Vagina (tissue), 2 donors: ENCODE results near the gene NAGPA. TPM values are rescaled to one million over a fixed set of nuclear protein-coding genes. Genes with fewer than 3 reads are reported as not detected.
"Not testable (repeated sequence)": the region's sequence is repeated elsewhere in the genome, so short reads cannot be mapped to it uniquely, and the experiment has no call there.

Experiments
- DNase-seq, 2 donors: peaks; one replicate each; pipeline ENCODE4 v3.0.0-alpha.2; 2017; ENCODE audit errors: extremely low spot score in 2 of 2
- H3K27ac ChIP-seq: fragments of 200-600 bp; sonication (generic); one replicate; pipeline ENCODE4 v1.5.1; 2019
- H3K27me3 ChIP-seq: fragments of 200-600 bp; sonication (generic); one replicate; pipeline ENCODE4 v1.5.1; 2019
- H3K36me3 ChIP-seq, 2 donors: fragments of 200-600 bp; sonication (generic); one replicate each; pipeline ENCODE4 v1.5.1; 2017 to 2019
- H3K4me1 ChIP-seq: fragments of 200-600 bp; sonication (generic); one replicate; pipeline ENCODE4 v1.5.1; 2019
- H3K4me3 ChIP-seq, 2 donors: fragments of 200-600 bp; sonication (generic); 1 replicate in 1 of 2; 2 replicates in 1 of 2; pipeline ENCODE4 v1.5.1; 2016 to 2019
- H3K9me3 ChIP-seq: fragments of 200-600 bp; sonication (generic); one replicate; pipeline ENCODE4 v1.5.1; 2019
- CTCF ChIP-seq, 3 experiments: fragments of 450-650 bp in 2 of 3; fragments of 200-600 bp in 1 of 3; sonication (generic) in 1 of 3; IDR thresholded peaks; one replicate each; pipeline ENCODE4 v1.5.1; 2017 to 2019; ENCODE audit warnings: antibody characterized with exemption in 3 of 3, mild to moderate bottlenecking in 2 of 3, moderate library complexity in 2 of 3
- POLR2A ChIP-seq, 2 donors: fragments of 450-650 bp; IDR thresholded peaks; one replicate each; pipeline ENCODE4 v1.6.1; 2017; ENCODE audit warnings: antibody characterized with exemption in 2 of 2, mild to moderate bottlenecking in 2 of 2, moderate library complexity in 2 of 2
- POLR2AphosphoS5 ChIP-seq, 2 donors: sonication (generic); formaldehyde crosslinking; IDR thresholded peaks; one replicate each; pipeline ENCODE4 v1.9.0; 2017; ENCODE audit warnings: antibody characterized with exemption in 2 of 2, mild to moderate bottlenecking in 2 of 2, low read depth in 1 of 2; ENCODE audit not compliant: insufficient read depth in 1 of 2
- intact Hi-C: fragments of 100-400 bp; cut with DNase I; formaldehyde crosslinking; loops from one replicate; pipeline ENCODE4 v1.15.1; 2023
- total RNA-seq: library from RNA; depleted of rRNA; stranded (reverse); fragments of >200 nt; gene quantifications from one replicate; pipeline ENCODE4 v1.2.3, GENCODE V29; 2016

NAGPA gene
- total RNA-seq, 1 donor from 2014 or later, result 9.8 TPM

GRCh38 chr16:5046914-5047313, 13.2 kb upstream of the NAGPA start:
- intact Hi-C loops, result no loop called here
- TF ChIP-seq POLR2AphosphoS5 (IDR thresholded peaks at IDR 0.05; ENCODE audit: insufficient read depth in 1 of 2, low read depth in 1 of 2) (no peak), POLR2A (IDR thresholded peaks at IDR 0.05) (no peak), CTCF (IDR thresholded peaks at IDR 0.05) (no peak)
- H3K36me3 ChIP-seq, result no peaks in the 10 kb centered on the region
- H3K27me3 ChIP-seq, result no peaks in the 10 kb centered on the region
- DNase-seq, result no peak
- H3K4me3 ChIP-seq, result no peak overlapping the region
- no peak overlapping the region for H3K27ac ChIP-seq
- H3K9me3 ChIP-seq, result no peaks in the 10 kb centered on the region
- no peaks in the 10 kb centered on the region for H3K4me1 ChIP-seq

GRCh38 chr16:5045499-5046115, 11.9 kb upstream of the NAGPA start:
- Histone ChIP-seq H3K4me1 (no peaks in the 10 kb centered on the region), H3K36me3 (no peaks in the 10 kb centered on the region), H3K27me3 (no peaks in the 10 kb centered on the region), H3K27ac (no peak overlapping the region), H3K9me3 (no peaks in the 10 kb centered on the region), H3K4me3 (no peak overlapping the region)
- intact Hi-C loops, result no loop called here
- DNase-seq, result no peak
- TF ChIP-seq CTCF (IDR thresholded peaks at IDR 0.05) (no peak), POLR2AphosphoS5 (IDR thresholded peaks at IDR 0.05; ENCODE audit: insufficient read depth in 1 of 2, low read depth in 1 of 2) (no peak), POLR2A (IDR thresholded peaks at IDR 0.05) (no peak)

- intact Hi-C loops, DNase-seq, H3K27me3 ChIP-seq, H3K4me3 ChIP-seq, H3K4me1 ChIP-seq, H3K9me3 ChIP-seq, H3K36me3 ChIP-seq, H3K27ac ChIP-seq: not testable (repeated sequence)
These were observed 10.8 kb upstream of the NAGPA start for GRCh38 chr16:5044581-5044980.

- no peaks in the 10 kb centered on the region for H3K27me3 ChIP-seq
- H3K4me1 ChIP-seq, result no peaks in the 10 kb centered on the region
- intact Hi-C loops, result no loop called here
- peak in 1 of 2 donors; percentile 94 for DNase-seq
- no peaks in the 10 kb centered on the region for H3K36me3 ChIP-seq
- TF ChIP-seq POLR2A (IDR thresholded peaks at IDR 0.05) (no peak), POLR2AphosphoS5 (IDR thresholded peaks at IDR 0.05; ENCODE audit: insufficient read depth in 1 of 2, low read depth in 1 of 2) (no peak), CTCF (IDR thresholded peaks at IDR 0.05) (no peak)
- H3K27ac ChIP-seq, result no peak overlapping the region
- no peaks in the 10 kb centered on the region for H3K9me3 ChIP-seq
- H3K4me3 ChIP-seq, result no peak overlapping the region
These were observed 10.3 kb upstream of the NAGPA start for GRCh38 chr16:5044011-5044540.

GRCh38 chr16:5042574-5043171, 8.9 kb upstream of the NAGPA start:
- no peak overlapping the region for H3K4me3 ChIP-seq
- no peaks in the 10 kb centered on the region for H3K4me1 ChIP-seq
- no peaks in the 10 kb centered on the region for H3K36me3 ChIP-seq
- H3K27me3 ChIP-seq, result no peaks in the 10 kb centered on the region
- H3K9me3 ChIP-seq, result no peaks in the 10 kb centered on the region
- intact Hi-C loops, result no loop called here
- TF ChIP-seq POLR2AphosphoS5 (IDR thresholded peaks at IDR 0.05; ENCODE audit: insufficient read depth in 1 of 2, low read depth in 1 of 2) (no peak), POLR2A (IDR thresholded peaks at IDR 0.05) (no peak)
- no peak for DNase-seq
- H3K27ac ChIP-seq, result no peak overlapping the region

- no peak overlapping the region for H3K4me3 ChIP-seq
- no peaks in the 10 kb centered on the region for H3K27me3 ChIP-seq
- no peaks in the 10 kb centered on the region for H3K36me3 ChIP-seq
- no peak for DNase-seq
- H3K4me1 ChIP-seq, result no peaks in the 10 kb centered on the region
- no peak overlapping the region for H3K27ac ChIP-seq
- TF ChIP-seq POLR2AphosphoS5 (IDR thresholded peaks at IDR 0.05; ENCODE audit: insufficient read depth in 1 of 2, low read depth in 1 of 2) (no peak), POLR2A (IDR thresholded peaks at IDR 0.05) (no peak), CTCF (IDR thresholded peaks at IDR 0.05) (no peak)
- intact Hi-C loops, result no loop called here
- H3K9me3 ChIP-seq, result no peaks in the 10 kb centered on the region
These were observed 7.9 kb upstream of the NAGPA start for GRCh38 chr16:5041600-5042133.
